Right ventricle myocardium superior (tissue), 1 donor: Measurements from ENCODE around the gene ZNF558. TPM values are rescaled to one million over a fixed set of nuclear protein-coding genes. Genes with fewer than 3 reads are reported as not detected.

Experiments used
- ATAC-seq: fragments of 200-7000 bp; cut with Tn5 transposase; one replicate; pipeline ENCODE4 v1.9.1; 2020; ENCODE audit warnings: mild to moderate bottlenecking; ENCODE audit not compliant: poor library complexity
- DNase-seq: peaks from one replicate; pipeline ENCODE4 v3.0.0-alpha.2; 2020
- intact Hi-C: fragments of 100-400 bp; cut with DNase I; formaldehyde crosslinking; loops from one replicate; pipeline ENCODE4 v1.11.2; 2022
- long read RNA-seq: library from polyadenylated mRNA; unstranded; transcript quantifications from one replicate; pipeline ENCODE4 v2.0.0, GENCODE V29; 2021
- total RNA-seq: library from RNA; stranded (reverse); fragmentation: NEBNext Ultra II Directional; extraction: Animal tissue kit (Norgen Biotek cat#: 25700); gene quantifications from one replicate; pipeline ENCODE4 v1.2.1, GENCODE V29; 2021
- donor health status: DM: no; HTN: yes; CAD: no; lungs with severe emphysema.

The ZNF558 gene
- total RNA-seq: 8.5 TPM
- long read RNA-seq, full-length matches to known transcripts: 2 of 7 reads
- long read RNA-seq, partial matches to known transcripts: 0 of 7 reads
- long read RNA-seq, other reads (novel, unspliced or antisense): 5 of 7 reads

DNA sequence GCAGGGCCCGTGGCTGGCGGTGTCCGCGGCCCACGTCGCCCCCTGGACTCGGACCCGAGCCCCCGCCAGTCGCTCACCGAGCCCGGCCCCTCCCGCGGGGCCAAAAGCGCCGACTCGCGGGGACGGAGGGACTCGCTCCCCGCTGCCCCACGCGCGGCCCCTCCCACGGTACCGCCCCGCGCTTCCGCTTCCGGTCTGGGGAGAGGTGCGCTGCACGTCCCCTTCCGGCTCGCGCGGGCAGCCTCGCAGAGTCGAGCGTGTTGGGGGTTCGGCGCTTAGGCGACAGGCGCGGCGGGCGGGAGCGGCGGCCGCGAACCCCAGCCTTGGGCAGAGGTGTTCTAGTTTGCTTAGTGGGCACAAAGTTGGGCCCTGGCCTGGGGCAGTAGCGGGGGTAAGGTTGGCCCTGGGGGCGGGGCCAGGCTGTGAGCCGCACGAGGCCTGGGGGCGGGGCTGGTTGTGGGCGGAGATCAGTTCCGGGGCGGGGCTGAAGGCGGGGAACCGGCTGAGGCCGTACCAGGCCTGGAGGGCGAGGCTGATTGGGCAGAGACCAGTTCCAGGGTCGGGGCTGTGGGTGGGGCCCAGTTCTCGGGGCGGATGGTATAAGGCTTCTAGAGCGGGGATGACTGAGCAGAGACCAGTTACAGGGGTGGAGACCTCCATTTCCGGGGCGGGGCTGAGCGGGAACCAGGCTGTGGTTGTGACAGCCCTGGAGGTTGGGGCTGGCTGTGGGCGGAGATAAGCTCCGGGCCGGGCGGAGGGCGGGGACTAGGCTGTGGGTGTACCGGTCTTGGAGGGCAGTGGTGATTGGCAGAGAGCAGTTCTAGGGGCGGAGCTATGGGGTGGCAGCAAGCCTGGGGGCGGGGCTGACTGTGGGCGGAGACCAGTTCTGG, at the start of gene ZNF558, which contains the start of gene MBD3L1:
Gene ZNF558, minus strand, starts transcription at position 173 of the 890 bp plus-strand sequence. CDS start 9,645 bp downstream, outside the sequence.
Gene MBD3L1, plus strand, starts transcription at position 246 of the 890 bp plus-strand sequence. CDS start 10,302 bp downstream, outside the sequence.
- peak; percentile 96 for ATAC-seq
- DNase-seq: peak; percentile 99
- intact Hi-C loops: no loop called here

DNA sequence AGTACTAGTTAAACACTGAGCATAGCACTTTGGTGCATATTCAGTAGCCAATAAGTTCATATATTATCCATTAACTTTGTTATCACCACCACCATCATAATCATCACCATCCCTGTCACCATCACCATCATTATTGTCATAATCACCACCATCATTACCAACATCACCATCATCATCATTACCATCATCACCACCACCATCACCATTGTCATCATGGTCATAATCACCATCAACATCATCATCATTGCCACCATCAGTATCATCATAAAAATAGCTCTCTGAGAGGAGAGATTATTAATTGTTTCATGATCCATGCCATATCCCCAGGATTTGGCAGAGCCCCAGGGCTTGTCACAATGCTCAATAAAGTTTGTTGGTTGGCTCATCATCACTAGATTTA, 49.4 kb upstream of the ZNF558 start:
- no peak for ATAC-seq
- DNase-seq: no peak
- intact Hi-C loops: no loop called here

DNA sequence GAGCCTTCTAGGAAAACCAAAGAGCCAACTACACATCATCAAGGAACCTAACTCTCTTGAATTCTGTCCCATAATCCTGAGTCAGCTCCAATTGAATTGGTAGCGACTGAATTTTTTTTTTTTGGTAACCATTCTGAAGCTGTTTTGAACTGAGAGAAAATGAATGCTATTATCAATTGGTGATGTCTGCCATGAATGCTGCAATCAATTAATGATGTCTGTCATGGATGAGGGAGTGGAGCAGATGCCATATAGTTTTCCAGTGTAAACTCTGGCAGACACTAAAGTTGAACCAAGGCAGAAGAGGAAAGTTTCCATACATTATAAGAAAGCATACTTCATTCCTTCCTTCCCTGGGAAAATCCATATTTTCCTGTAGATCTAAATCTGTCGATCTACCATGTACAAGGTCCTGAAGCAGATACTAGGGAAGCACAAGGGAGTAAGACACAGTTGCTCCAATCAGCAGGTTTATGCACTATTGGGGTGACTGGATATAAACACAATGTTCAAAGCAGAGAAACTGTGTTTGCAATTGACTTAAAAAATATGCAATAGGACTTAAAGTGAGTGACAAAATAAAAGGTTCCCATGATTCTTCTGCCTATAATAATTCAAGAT, 48.9 kb upstream of the ZNF558 start:
- ATAC-seq: no peak
- intact Hi-C loops: no loop called here
- DNase-seq: no peak

DNA sequence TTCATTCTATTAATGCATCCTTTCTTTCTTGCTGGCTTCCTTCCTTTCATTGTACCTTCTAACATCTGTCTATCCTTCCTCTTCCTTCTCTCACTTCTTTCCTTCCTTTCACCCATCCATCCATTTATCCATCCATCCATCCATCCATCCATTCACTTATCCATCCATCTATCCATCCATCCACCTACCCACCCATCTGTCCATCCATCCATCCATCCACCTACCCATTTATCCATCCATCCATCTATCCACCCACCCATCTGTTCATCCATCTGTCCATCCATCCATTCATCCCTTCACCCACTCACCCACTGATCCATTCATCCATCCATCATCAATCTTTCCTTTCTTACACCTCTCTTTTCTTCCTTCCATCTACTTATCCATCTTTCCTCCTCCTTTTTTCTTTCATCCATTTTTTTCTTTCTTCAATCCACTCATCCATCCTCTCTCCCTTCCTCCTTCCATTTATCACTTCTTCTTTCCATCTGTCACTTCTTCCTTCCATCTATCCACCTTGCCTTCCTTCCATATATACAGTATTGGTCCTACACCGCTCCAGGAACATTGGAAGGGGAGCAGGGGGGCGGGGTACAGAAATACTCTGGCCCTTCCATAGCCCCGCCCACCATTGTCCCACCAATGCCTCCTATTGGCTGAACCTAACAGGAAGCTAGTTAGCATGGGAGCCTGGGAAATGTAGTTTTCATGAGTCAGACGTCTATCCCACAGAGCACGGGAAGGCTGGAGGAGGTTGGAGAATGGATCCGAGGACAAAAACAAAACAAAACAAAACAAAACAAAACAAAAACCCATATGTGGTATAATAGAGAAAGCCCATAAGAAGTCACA, 46.0 kb upstream of the ZNF558 start:
- intact Hi-C loops: no loop called here
- ATAC-seq (no peak), DNase-seq (no peak)

DNA sequence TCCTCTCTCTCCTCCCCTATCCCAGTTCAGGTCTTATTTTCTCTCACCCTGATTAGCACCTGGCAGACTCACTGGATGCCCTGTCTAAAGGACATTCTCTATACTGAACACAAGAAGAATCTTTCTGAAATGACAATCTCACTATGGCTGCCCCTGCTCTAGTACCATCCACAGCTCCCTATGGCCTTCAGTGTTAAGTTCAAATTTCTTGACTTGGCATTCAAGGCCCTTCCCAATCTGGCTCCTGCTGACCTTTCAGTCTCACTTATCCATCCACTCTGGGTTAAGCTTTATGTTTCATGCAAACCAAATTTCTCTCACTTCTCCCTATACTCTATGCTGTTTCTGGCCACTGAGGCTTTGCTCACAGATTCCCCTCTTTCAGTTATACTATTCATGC, 34.2 kb upstream of the ZNF558 start:
- no peak for DNase-seq
- intact Hi-C loops: no loop called here
- no peak for ATAC-seq

DNA sequence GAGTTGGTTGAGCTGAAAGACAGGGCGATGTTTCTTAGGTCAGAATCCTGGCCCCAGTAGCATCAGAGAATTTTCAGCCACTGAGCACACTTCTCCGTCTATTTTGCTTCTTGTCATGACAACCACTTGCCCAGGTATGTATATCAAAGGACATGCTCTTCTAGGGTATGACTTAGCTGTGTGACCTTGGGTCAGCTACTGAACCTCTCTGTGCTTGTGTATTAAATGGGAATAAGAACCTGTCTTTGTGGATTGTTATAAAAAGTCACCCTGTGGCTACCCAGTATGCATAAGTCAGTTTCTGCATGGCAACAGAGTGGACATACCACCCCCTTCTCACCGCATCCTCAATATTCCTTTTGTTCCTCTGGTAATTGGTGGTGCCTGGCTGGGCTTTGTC, 26.2 kb upstream of the ZNF558 start:
- no peak for DNase-seq
- intact Hi-C loops: no loop called here
- ATAC-seq: no peak

DNA sequence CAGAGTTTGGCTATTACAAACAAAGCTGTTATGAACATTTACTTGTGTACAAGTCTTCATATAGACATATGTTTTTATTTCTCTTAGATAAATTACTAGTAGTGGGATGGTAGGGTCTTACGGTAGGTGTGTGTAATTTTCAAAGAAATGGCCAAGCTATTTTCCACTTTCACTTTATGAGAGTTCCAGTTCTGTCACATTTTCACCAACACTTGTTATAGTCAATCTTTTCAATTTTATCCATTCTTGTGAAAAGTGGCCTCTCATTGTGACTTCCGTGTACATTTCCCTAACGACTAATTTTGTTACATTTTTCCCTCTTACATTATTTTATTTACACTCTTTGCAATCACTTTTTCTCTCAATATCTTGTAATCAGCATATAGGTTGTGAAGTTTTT, 18.4 kb upstream of the ZNF558 start:
- intact Hi-C loops: no loop called here
- DNase-seq (no peak), ATAC-seq (no peak)

DNA sequence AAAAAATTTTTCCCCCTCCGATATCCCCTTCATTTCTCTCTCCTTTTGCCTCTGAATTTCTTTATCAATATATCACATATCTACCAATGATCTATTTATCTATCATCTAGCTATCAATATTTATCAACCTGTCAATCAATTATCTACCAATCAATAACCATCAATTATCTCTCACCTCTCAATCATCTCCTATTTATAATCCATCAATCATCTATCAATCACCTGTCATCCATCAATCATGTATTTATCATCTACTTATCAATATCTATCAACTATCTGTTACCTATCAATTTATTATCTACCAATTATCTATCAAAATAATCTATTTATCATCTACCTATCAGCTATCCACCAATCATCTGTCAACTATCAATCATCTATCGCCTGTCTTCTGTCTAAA, 17.1 kb upstream of the ZNF558 start:
- ATAC-seq: no peak

DNA sequence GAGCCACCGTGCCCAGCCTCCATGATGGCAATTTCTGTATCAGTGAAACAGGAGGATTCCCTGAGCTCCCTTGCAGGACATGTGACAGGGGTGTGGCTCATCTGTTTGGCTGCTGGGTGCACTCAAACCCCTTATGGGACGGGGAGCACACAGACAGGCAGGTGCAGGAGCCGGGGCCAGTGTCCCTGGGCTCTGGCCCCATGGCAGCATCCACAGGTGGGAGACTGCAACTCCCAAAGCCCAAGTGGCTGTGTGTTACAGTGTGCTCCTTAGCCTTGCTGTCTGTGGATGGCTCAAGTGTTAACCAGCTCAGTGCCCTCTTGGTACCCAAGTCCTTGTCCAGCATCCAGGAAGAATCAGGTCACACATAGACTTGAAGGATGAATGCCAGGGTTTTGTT, 14.7 kb upstream of the ZNF558 start:
- no peak for DNase-seq
- intact Hi-C loops: no loop called here
- ATAC-seq: no peak

More for the DNA sequence above, 17.1 kb upstream of the ZNF558 start:
- intact Hi-C loops: no loop called here
- no peak for DNase-seq

DNA sequence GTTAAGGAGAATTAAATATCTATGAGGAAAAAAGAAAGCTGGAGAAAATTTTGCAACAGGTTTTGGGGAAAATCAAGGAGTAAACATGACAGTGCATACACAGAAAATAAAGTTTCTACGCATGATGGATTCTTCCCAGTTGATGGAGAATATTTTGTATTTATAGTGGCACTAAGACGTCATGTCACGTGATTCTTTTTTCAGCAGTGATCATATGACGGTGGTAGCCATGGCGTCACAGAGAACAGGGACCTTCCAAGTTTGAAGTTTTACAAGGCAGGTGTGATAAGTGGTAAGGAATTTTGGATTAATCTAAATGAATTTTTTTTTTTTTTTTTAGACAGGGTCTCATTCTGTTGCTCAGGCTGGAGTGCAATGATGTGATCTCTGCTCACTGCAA, 8.6 kb upstream of the ZNF558 start:
- no peak for ATAC-seq

DNA sequence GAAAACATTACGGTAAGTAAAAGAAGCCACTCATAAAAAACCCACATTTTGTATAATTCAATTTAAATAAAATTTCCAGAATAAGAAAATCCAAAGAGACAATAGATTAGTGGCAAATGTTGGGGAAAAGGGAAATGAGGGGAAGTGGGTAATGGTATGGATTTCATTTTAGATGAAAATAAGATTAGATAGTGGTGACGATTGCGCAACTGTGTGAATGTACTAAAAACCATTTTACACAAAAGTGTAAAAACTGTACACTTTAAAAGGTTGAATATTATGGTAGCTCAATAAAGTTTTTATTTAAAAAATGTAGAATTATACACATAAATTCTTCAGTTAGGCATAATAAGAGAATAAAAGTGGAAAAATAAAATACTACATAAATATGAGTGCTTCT, 3.8 kb upstream of the ZNF558 start:
- ATAC-seq: no peak
- DNase-seq: no peak
- intact Hi-C loops: no loop called here

More for the DNA sequence above, 8.6 kb upstream of the ZNF558 start:
- intact Hi-C loops: no loop called here
- no peak for DNase-seq

DNA sequence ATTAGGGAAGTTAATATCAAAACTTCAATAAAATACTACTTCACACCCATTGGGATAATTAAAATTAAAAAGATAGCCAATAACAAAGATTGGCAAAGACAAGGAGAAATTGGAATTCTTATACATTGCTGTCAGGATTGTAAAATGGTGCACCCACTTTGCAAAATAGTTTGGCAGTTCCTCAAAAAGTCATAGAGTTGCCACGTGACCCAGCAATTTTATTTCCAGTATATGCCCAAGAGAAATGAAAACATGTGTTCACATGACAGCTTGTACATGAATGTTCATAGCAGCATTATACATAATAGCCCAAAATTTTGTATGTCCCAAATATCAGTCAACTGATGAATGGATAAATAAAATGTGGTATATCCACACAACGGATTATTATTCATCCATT, 3.3 kb upstream of the ZNF558 start:
- DNase-seq: no peak
- intact Hi-C loops: no loop called here
- no peak for ATAC-seq

DNA sequence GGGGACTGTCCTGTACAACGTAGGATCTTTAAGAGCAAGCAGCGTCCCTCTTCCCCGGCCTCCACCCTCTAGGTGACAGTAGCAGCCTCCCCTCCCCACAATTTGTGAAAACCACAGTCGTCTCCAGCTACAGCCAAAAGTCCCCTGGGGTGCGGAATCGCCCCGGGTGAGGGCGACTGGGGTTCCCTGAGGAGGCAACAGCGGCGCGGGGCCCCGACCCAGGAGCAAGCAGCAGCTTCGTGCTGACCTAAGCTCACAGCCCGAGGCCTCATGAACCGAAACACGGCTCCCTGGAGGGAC, 322 bp downstream of the ZNF558 start:
- DNase-seq (no peak), ATAC-seq (peak; percentile 16)
- intact Hi-C loops: no loop called here

DNA sequence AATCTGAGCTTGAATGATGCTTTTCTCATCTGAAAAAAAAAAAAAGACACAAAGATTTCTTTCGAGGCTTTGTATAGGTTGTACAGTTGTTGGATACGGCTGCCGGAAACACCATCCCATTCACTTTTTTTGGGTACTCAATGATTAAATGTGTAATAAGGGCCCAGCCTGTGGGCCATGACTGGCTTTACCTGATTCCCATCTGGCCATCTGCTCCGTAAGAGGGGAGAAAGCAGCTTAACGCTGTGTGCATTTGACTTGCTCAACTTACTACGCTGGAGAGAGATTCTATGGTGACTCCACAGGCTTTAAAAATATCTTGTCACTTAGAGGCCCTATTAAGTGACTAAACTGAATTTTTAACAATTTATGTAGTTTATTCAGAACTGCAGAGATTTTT, 731 bp downstream of the ZNF558 start:
- intact Hi-C loops: no loop called here
- no peak for DNase-seq
- ATAC-seq: no peak

DNA sequence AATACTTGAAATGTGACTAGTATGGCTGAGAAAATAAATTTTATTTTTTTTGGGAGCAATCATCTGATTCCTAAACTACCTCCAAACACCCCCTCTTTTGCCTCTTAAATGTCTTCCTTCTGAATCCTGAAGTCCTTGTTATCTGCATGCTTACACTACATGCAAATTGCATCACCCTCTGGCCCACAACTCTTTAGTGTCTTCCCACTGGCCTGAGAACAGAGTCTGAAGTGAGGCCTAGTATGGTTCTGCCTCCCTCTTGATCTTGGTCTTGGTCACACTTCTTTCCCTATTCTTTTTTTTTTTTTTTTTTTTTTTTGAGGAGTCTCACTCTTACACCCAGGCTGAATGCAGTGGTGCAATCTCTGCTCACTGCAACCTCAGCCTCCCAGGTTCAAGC, 4.8 kb downstream of the ZNF558 start:
- DNase-seq (no peak), ATAC-seq (no peak)
- intact Hi-C loops: no loop called here

DNA sequence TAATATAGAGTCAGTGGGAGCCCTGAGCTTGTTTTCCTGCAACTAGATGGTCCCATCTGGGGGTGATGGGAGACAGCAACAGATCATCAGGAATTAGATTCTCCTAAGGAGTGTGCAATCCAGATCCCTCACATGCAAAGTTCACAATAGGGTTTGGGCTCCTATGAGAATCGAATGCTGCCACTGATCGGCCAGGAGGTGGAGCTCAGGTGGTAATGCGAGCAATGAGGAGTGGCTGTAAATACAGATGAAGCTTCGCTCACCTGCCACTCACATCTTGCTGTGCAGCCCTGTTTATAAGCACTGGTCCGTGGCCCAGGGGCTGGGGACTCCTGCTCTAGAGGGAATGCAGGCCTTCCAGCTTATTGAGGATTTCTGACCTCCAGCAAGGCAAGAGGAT, 5.7 kb downstream of the ZNF558 start:
- intact Hi-C loops: no loop called here
- no peak for ATAC-seq

DNA sequence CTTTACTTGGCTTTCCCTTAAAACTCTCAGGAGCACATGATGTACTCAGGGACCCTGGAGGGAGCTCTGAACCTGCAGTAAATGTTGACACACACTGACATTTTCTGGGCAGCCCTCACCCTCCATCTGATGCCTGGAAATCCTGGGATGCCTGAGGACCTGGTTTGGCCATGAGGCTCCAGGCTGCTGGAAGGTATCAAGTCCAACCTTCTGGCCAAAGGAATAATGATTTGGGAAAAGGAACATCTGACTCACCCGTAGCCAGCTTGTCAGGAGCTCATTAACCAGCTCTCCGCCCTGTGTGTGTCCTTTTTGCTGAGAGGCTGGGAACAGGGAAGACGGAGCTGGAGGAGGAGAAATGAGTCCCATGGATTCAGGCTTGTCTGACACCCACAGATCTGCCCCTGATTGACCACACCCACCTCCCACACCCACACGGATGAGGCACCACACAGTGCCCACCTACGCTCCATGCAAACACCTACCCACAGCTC, 10.3 kb downstream of the ZNF558 start:
- DNase-seq (no peak), ATAC-seq (no peak)
- intact Hi-C loops: no loop called here

More for the DNA sequence above, 5.7 kb downstream of the ZNF558 start:
- DNase-seq: no peak

DNA sequence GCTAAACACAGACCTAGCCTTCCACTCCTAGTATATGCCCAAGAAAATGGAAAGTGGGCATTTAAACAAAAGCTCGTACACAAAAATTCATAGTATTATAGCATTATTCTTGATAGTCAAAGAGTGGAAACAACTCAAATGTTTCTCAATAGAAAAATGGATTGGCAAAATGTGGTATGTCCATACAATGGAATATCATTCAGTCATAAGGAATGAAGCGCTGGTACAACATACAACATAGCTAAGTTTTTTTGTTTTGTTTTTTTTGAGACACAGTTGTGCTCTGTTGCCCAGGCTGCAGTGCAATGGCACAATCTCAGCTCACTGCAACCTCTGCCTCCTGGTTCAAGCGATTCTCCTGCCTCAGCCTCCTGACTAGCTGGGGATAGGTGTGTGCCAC, 11.9 kb downstream of the ZNF558 start:
- ATAC-seq (no peak), DNase-seq (no peak)
- intact Hi-C loops: no loop called here

DNA sequence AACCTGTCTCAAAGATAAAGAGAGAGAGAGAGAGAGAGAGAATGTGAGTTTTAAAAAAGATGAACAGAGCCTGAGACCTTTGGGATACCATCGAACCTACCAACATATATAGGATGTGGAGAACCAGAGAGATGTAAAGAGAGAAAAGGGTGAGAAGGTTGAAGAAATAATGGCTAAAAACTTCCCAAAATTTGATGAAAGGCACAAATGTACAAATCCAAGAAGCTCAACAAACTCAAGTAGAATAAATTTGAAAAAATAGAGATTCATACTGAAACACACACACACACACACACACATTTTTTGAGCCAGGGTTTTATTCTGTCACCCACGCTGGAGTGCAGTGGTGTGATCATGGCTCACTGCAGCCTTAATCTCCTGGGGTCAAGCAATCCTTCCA, 16.3 kb downstream of the ZNF558 start:
- DNase-seq (no peak), ATAC-seq (no peak)
- intact Hi-C loops: no loop called here
